Activated T-cell treated with anti-CD3 and anti-CD28 coated beads, Interleukin-2, amount 50 U/mL, for 24 hours (primary cell): ENCODE measurements around the gene ZFX.
A peak's percentile ranks its signal among the peaks of the same experiment; 100 is the strongest.
"Not testable (repeated sequence)": the region's sequence is repeated elsewhere in the genome, so short reads cannot be mapped to it uniquely, and the experiment has no call there.

ENCODE experiments used
- DNase-seq: peaks from one replicate; pipeline ENCODE4 v3.0.0-alpha.2; 2020
- H3K27ac Mint-ChIP-seq: 2 replicates; pipeline ENCODE4 v1.8.0; 2020; ENCODE audit warnings: mild to moderate bottlenecking, mixed read lengths
- H3K27me3 Mint-ChIP-seq: 2 replicates; pipeline ENCODE4 v1.8.0; 2020; ENCODE audit warnings: mixed read lengths
- H3K36me3 Mint-ChIP-seq: 2 replicates; pipeline ENCODE4 v1.8.0; 2020; ENCODE audit warnings: low read depth, mixed read lengths
- H3K4me1 Mint-ChIP-seq: 2 replicates; pipeline ENCODE4 v1.8.0; 2020; ENCODE audit warnings: low read depth, mixed read lengths
- H3K4me3 Mint-ChIP-seq: 2 replicates; pipeline ENCODE4 v1.8.0; 2020; ENCODE audit warnings: mild to moderate bottlenecking, moderate library complexity, mixed read lengths
- H3K9me3 Mint-ChIP-seq: 2 replicates; pipeline ENCODE4 v1.8.0; 2020; ENCODE audit warnings: mixed read lengths

Gene ZFX

GRCh38 chrX:24146283-24146949 is 3.1 kb upstream of the ZFX start:
- H3K36me3 Mint-ChIP-seq, result peaks cover 14% of the 10 kb centered on the region
- peak overlapping the region; percentile 19 for H3K4me3 Mint-ChIP-seq
- no peaks in the 10 kb centered on the region for H3K9me3 Mint-ChIP-seq
- peaks cover 38% of the 10 kb centered on the region for H3K4me1 Mint-ChIP-seq
- no peaks in the 10 kb centered on the region for H3K27me3 Mint-ChIP-seq
- H3K27ac Mint-ChIP-seq, result peak overlapping the region; percentile 55
- DNase-seq, result no peak

- Mint-ChIP-seq H3K4me3 (peak overlapping the region; percentile 15), H3K9me3 (no peaks in the 10 kb centered on the region), H3K36me3 (peaks cover 21% of the 10 kb centered on the region), H3K4me1 (peaks cover 46% of the 10 kb centered on the region), H3K27me3 (no peaks in the 10 kb centered on the region), H3K27ac (peak overlapping the region; percentile 97)
- no peak for DNase-seq
Observed at GRCh38 chrX:24147165-24147564, 2.4 kb upstream of the ZFX start.

GRCh38 chrX:24148121-24148520 is 1.4 kb upstream of the ZFX start:
- peak overlapping the region; percentile 97 for H3K27ac Mint-ChIP-seq
- H3K27me3 Mint-ChIP-seq, result no peaks in the 10 kb centered on the region
- H3K36me3 Mint-ChIP-seq, result peaks cover 31% of the 10 kb centered on the region
- DNase-seq, result no peak
- H3K9me3 Mint-ChIP-seq, result no peaks in the 10 kb centered on the region
- H3K4me1 Mint-ChIP-seq, result peaks cover 55% of the 10 kb centered on the region
- H3K4me3 Mint-ChIP-seq, result peak overlapping the region; percentile 84

- H3K4me1 Mint-ChIP-seq, result peaks cover 62% of the 10 kb centered on the region
- H3K9me3 Mint-ChIP-seq, result no peaks in the 10 kb centered on the region
- H3K4me3 Mint-ChIP-seq, result peak overlapping the region; percentile 84
- no peak for DNase-seq
- H3K27ac Mint-ChIP-seq, result peak overlapping the region; percentile 97
- H3K36me3 Mint-ChIP-seq, result peaks cover 37% of the 10 kb centered on the region
- no peaks in the 10 kb centered on the region for H3K27me3 Mint-ChIP-seq
Observed at GRCh38 chrX:24148535-24149350, 786 bp upstream of the ZFX start.

- H3K4me3 Mint-ChIP-seq, result peak overlapping the region; percentile 87
Observed at GRCh38 chrX:24150051-24150790, 692 bp downstream of the ZFX start.

GRCh38 chrX:24150898-24151297 is 1.4 kb downstream of the ZFX start:
- peak overlapping the region; percentile 83 for H3K27ac Mint-ChIP-seq
- peak overlapping the region; percentile 87 for H3K4me3 Mint-ChIP-seq
- peaks cover 55% of the 10 kb centered on the region for H3K36me3 Mint-ChIP-seq
- H3K4me1 Mint-ChIP-seq, result peaks cover 68% of the 10 kb centered on the region
- H3K27me3 Mint-ChIP-seq, result no peaks in the 10 kb centered on the region
- DNase-seq, result no peak
- H3K9me3 Mint-ChIP-seq, result no peaks in the 10 kb centered on the region

More at GRCh38 chrX:24150051-24150790, 692 bp downstream of the ZFX start:
- peak; percentile 92 for DNase-seq
- Mint-ChIP-seq H3K27me3 (no peaks in the 10 kb centered on the region), H3K9me3 (no peaks in the 10 kb centered on the region), H3K27ac (peak overlapping the region; percentile 88), H3K36me3 (peaks cover 50% of the 10 kb centered on the region), H3K4me1 (peaks cover 69% of the 10 kb centered on the region)

GRCh38 chrX:24151513-24151912 is 2.0 kb downstream of the ZFX start:
- DNase-seq, result no peak
- H3K4me3 Mint-ChIP-seq, result peak overlapping the region; percentile 87
- H3K27ac Mint-ChIP-seq, result peak overlapping the region; percentile 83
- peaks cover 61% of the 10 kb centered on the region for H3K36me3 Mint-ChIP-seq
- no peaks in the 10 kb centered on the region for H3K27me3 Mint-ChIP-seq
- peaks cover 72% of the 10 kb centered on the region for H3K4me1 Mint-ChIP-seq
- H3K9me3 Mint-ChIP-seq, result no peaks in the 10 kb centered on the region

GRCh38 chrX:24153178-24153795 is 3.8 kb downstream of the ZFX start:
- no peak for DNase-seq
- peak overlapping the region; percentile 87 for H3K4me3 Mint-ChIP-seq
- H3K4me1 Mint-ChIP-seq, result peaks cover 74% of the 10 kb centered on the region
- H3K9me3 Mint-ChIP-seq, result no peaks in the 10 kb centered on the region
- no peaks in the 10 kb centered on the region for H3K27me3 Mint-ChIP-seq
- H3K27ac Mint-ChIP-seq, result peak overlapping the region; percentile 83
- H3K36me3 Mint-ChIP-seq, result peaks cover 77% of the 10 kb centered on the region

GRCh38 chrX:24153796-24154189 is 4.3 kb downstream of the ZFX start:
- Mint-ChIP-seq H3K9me3 (no peaks in the 10 kb centered on the region), H3K27me3 (no peaks in the 10 kb centered on the region), H3K4me1 (peaks cover 70% of the 10 kb centered on the region), H3K27ac (peak overlapping the region; percentile 83), H3K4me3 (peak overlapping the region; percentile 87), H3K36me3 (peaks cover 77% of the 10 kb centered on the region)
- DNase-seq, result no peak

- peak overlapping the region; percentile 20 for H3K4me3 Mint-ChIP-seq
- peaks cover 76% of the 10 kb centered on the region for H3K4me1 Mint-ChIP-seq
- peak overlapping the region; percentile 79 for H3K27ac Mint-ChIP-seq
- H3K36me3 Mint-ChIP-seq, result peaks cover 82% of the 10 kb centered on the region
- no peaks in the 10 kb centered on the region for H3K9me3 Mint-ChIP-seq
- no peak for DNase-seq
- H3K27me3 Mint-ChIP-seq, result no peaks in the 10 kb centered on the region
Observed at GRCh38 chrX:24154490-24155034, 5.0 kb downstream of the ZFX start.

GRCh38 chrX:24155747-24156146 is 6.2 kb downstream of the ZFX start:
- H3K36me3 Mint-ChIP-seq, result peaks cover 84% of the 10 kb centered on the region
- peak overlapping the region; percentile 62 for H3K27ac Mint-ChIP-seq
- H3K4me3 Mint-ChIP-seq, result peak overlapping the region; percentile 0
- peaks cover 84% of the 10 kb centered on the region for H3K4me1 Mint-ChIP-seq
- H3K27me3 Mint-ChIP-seq, DNase-seq, H3K9me3 Mint-ChIP-seq: not testable (repeated sequence)

GRCh38 chrX:24156177-24156576 is 6.6 kb downstream of the ZFX start:
- peak overlapping the region; percentile 62 for H3K27ac Mint-ChIP-seq

GRCh38 chrX:24158881-24159280 is 9.4 kb downstream of the ZFX start:
- H3K27ac Mint-ChIP-seq, result peak overlapping the region; percentile 8
- H3K9me3 Mint-ChIP-seq, result no peaks in the 10 kb centered on the region
- peaks cover 70% of the 10 kb centered on the region for H3K4me1 Mint-ChIP-seq
- no peaks in the 10 kb centered on the region for H3K27me3 Mint-ChIP-seq
- peaks cover 74% of the 10 kb centered on the region for H3K36me3 Mint-ChIP-seq
- H3K4me3 Mint-ChIP-seq, result no peak overlapping the region
- no peak for DNase-seq

More at GRCh38 chrX:24156177-24156576, 6.6 kb downstream of the ZFX start:
- Mint-ChIP-seq H3K36me3 (peaks cover 82% of the 10 kb centered on the region), H3K27me3 (no peaks in the 10 kb centered on the region), H3K4me3 (peak overlapping the region; percentile 18), H3K9me3 (no peaks in the 10 kb centered on the region), H3K4me1 (peaks cover 83% of the 10 kb centered on the region)
- DNase-seq, result no peak

- H3K27ac Mint-ChIP-seq, result no peak overlapping the region
- H3K4me3 Mint-ChIP-seq, result no peak overlapping the region
- no peak for DNase-seq
- peaks cover 71% of the 10 kb centered on the region for H3K4me1 Mint-ChIP-seq
- H3K36me3 Mint-ChIP-seq, result peaks cover 64% of the 10 kb centered on the region
- H3K9me3 Mint-ChIP-seq, result no peaks in the 10 kb centered on the region
- no peaks in the 10 kb centered on the region for H3K27me3 Mint-ChIP-seq
Observed at GRCh38 chrX:24166078-24166477, 16.5 kb downstream of the ZFX start.
